H1 (cell line): Measurements from ENCODE around the gene NIFK. TPM values are rescaled to one million over a fixed set of nuclear protein-coding genes. Genes with fewer than 3 reads are reported as not detected.
A peak's percentile ranks its signal among the peaks of the same experiment; 100 is the strongest.

Experiments used
- CTCF ChIA-PET: fragments of 300-600 bp; sonication (Branson Sonifier 250); formaldehyde crosslinking; loops from one replicate; lab custom pipeline; 2021; ENCODE audit not compliant: partially characterized antibody; lab: Charles Lee
- POLR2A ChIA-PET: fragments of 300-600 bp; sonication (Branson Sonifier 250); formaldehyde crosslinking; loops from one replicate; lab custom pipeline; 2021; ENCODE audit warnings: inconsistent platforms; ENCODE audit not compliant: partially characterized antibody; lab: Charles Lee
- DNase-seq, 2 experiments: peaks; one replicate each; pipeline versions ENCODE4 v3.0.0 to v3.0.0-alpha.2; 2010 to 2022; ENCODE audit warnings: low spot score in 2 of 2, low read depth in 1 of 2, mixed read lengths in 1 of 2
- FAIRE-seq: peaks from 2 replicates; lab custom pipeline; 2011; peaks lifted over from hg19 to GRCh38; lab: Jason Lieb, UNC
- H2AFZ ChIP-seq: 2 replicates; pipeline ENCODE4 v1.8.1; 2012; ENCODE audit warnings: low read length, inconsistent platforms
- H2AK5ac ChIP-seq: 2 replicates; pipeline ENCODE4 v1.6.1; 2013; ENCODE audit warnings: low read depth, low read length
- H2BK120ac ChIP-seq: replicated peaks from 2 replicates; pipeline ENCODE3; 2013; ENCODE audit warnings: low read depth, low read length, inconsistent platforms
- H2BK12ac ChIP-seq: 2 replicates; pipeline ENCODE4 v1.6.1; 2013; ENCODE audit warnings: low read depth, low read length
- H2BK15ac ChIP-seq: 2 replicates; pipeline ENCODE4 v1.6.1; 2013; ENCODE audit warnings: low read length
- H2BK20ac ChIP-seq: 2 replicates; pipeline ENCODE4 v1.6.1; 2013; ENCODE audit warnings: low read length
- H2BK5ac ChIP-seq: 2 replicates; pipeline ENCODE4 v1.6.1; 2013; ENCODE audit warnings: low read depth, low read length
- H3K14ac ChIP-seq: 2 replicates; pipeline ENCODE4 v1.6.1; 2013; ENCODE audit warnings: inconsistent platforms; ENCODE audit not compliant: insufficient read length
- H3K18ac ChIP-seq: 2 replicates; pipeline ENCODE4 v1.6.1; 2013; ENCODE audit warnings: low read length; ENCODE audit errors: extremely low read depth
- H3K23ac ChIP-seq: 2 replicates; pipeline ENCODE4 v1.6.1; 2013; ENCODE audit warnings: inconsistent platforms; ENCODE audit not compliant: insufficient read length
- H3K23me2 ChIP-seq: 2 replicates; pipeline ENCODE4 v1.6.1; 2013; ENCODE audit warnings: low read depth, low read length
- H3K27ac ChIP-seq: 2 replicates; pipeline ENCODE4 v1.6.1; 2011; ENCODE audit warnings: low read depth, low read length, inconsistent platforms
- H3K27me3 ChIP-seq, 4 experiments: replicated peaks in 1 of 4; 1 replicate in 1 of 4; 2 replicates in 3 of 4; pipeline versions ENCODE4 v1.6.1 to v1.8.1; 2011 to 2013; ENCODE audit warnings: low read length in 3 of 4, mild to moderate bottlenecking in 3 of 4, inconsistent platforms in 2 of 4, mixed read lengths in 2 of 4, moderate library complexity in 1 of 4; ENCODE audit not compliant: control insufficient read depth in 3 of 4, insufficient read depth in 3 of 4; ENCODE audit errors: extremely low read depth in 1 of 4
- H3K36me3 ChIP-seq, 4 experiments: 2 replicates each; pipeline versions ENCODE4 v1.6.1 to v1.8.1; 2011 to 2013; ENCODE audit warnings: mild to moderate bottlenecking in 4 of 4, low read length in 3 of 4, moderate library complexity in 2 of 4, control low read depth in 1 of 4, inconsistent platforms in 1 of 4; ENCODE audit not compliant: insufficient read depth in 4 of 4, control insufficient read depth in 2 of 4
- H3K4ac ChIP-seq: replicated peaks from 2 replicates; pipeline ENCODE3; 2013; ENCODE audit warnings: low read length, low read depth, mixed read lengths, inconsistent platforms; ENCODE audit not compliant: insufficient read length
- H3K4me1 ChIP-seq, 4 experiments: replicated peaks in 1 of 4; 1 replicate in 1 of 4; 2 replicates in 3 of 4; pipeline versions ENCODE4 v1.6.1 to v1.8.1; 2011 to 2013; ENCODE audit warnings: low read length in 3 of 4, inconsistent platforms in 2 of 4, mixed read lengths in 1 of 4; ENCODE audit not compliant: insufficient read depth in 4 of 4, control insufficient read depth in 3 of 4
- H3K4me2 ChIP-seq, 2 experiments: 2 replicates each; pipeline versions ENCODE4 v1.6.1 to v1.8.1; 2011 to 2013; ENCODE audit warnings: low read depth in 2 of 2, low read length in 2 of 2, control low read depth in 1 of 2, inconsistent platforms in 1 of 2, mild to moderate bottlenecking in 1 of 2; ENCODE audit not compliant: insufficient read depth in 1 of 2
- H3K4me3 ChIP-seq, 4 experiments: fragments of 200-600, 300-600 bp in 1 of 4; sonication (generic), shearing (Covaris generic), sonication (Bioruptor Twin) in 1 of 4; 2 replicates each; pipeline versions ENCODE4 v1.5.1 to v1.8.1; 2011 to 2016; ENCODE audit warnings: low read length in 4 of 4, low read depth in 3 of 4, control low read depth in 2 of 4, inconsistent platforms in 2 of 4, mild to moderate bottlenecking in 2 of 4, mixed read lengths in 1 of 4, moderate library complexity in 1 of 4; ENCODE audit not compliant: insufficient read depth in 2 of 4; ENCODE audit errors: extremely low read depth in 1 of 4
- H3K56ac ChIP-seq: replicated peaks from 2 replicates; pipeline ENCODE3; 2013; ENCODE audit warnings: low read depth, mild to moderate bottlenecking, mixed read lengths, low read length, inconsistent platforms; ENCODE audit not compliant: insufficient read length
- H3K79me1 ChIP-seq: 2 replicates; pipeline ENCODE4 v1.6.1; 2013; ENCODE audit warnings: low read depth, low read length, control low read depth
- H3K79me2 ChIP-seq, 2 experiments: 2 replicates each; pipeline versions ENCODE4 v1.6.1 to v1.8.1; 2012 to 2013; ENCODE audit warnings: low read length in 2 of 2, mild to moderate bottlenecking in 2 of 2, inconsistent platforms in 1 of 2; ENCODE audit not compliant: insufficient read depth in 2 of 2, control insufficient read depth in 1 of 2
- H3K9ac ChIP-seq, 4 experiments: replicated peaks in 1 of 4; 1 replicate in 1 of 4; 2 replicates in 3 of 4; pipeline versions ENCODE4 v1.6.1 to v1.8.1; 2011 to 2013; ENCODE audit warnings: low read depth in 3 of 4, low read length in 3 of 4, control low read depth in 2 of 4, mild to moderate bottlenecking in 2 of 4, moderate library complexity in 2 of 4, inconsistent platforms in 1 of 4; ENCODE audit errors: extremely low read depth in 1 of 4
- H3K9me3 ChIP-seq, 2 experiments: 2 replicates each; pipeline versions ENCODE4 v1.6.1 to v1.8.1; 2012 to 2013; ENCODE audit warnings: mild to moderate bottlenecking in 2 of 2, moderate library complexity in 2 of 2, control low read depth in 1 of 2, inconsistent platforms in 1 of 2, low read depth in 1 of 2, low read length in 1 of 2, mixed read lengths in 1 of 2; ENCODE audit not compliant: insufficient read depth in 2 of 2
- H4K20me1 ChIP-seq, 2 experiments: replicated peaks in 1 of 2; 2 replicates each; pipeline versions ENCODE3 to v1.8.1; 2011 to 2013; ENCODE audit warnings: inconsistent platforms in 2 of 2, low read length in 2 of 2, mild to moderate bottlenecking in 1 of 2; ENCODE audit not compliant: insufficient read depth in 2 of 2, control insufficient read depth in 1 of 2
- H4K5ac ChIP-seq: 2 replicates; pipeline ENCODE4 v1.6.1; 2013; ENCODE audit warnings: low read length, low read depth, mixed read lengths, inconsistent platforms; ENCODE audit not compliant: insufficient read length
- H4K8ac ChIP-seq: 2 replicates; pipeline ENCODE4 v1.8.0; 2013; ENCODE audit warnings: mild to moderate bottlenecking, moderate library complexity, low read length, inconsistent platforms; ENCODE audit not compliant: insufficient read depth; ENCODE audit errors: extremely low read depth
- H4K91ac ChIP-seq: replicated peaks from 2 replicates; pipeline ENCODE3; 2013; ENCODE audit warnings: low read length, mixed read lengths, inconsistent platforms; ENCODE audit not compliant: insufficient read length
- BCL11A ChIP-seq, 2 experiments: IDR thresholded peaks; one replicate each; pipeline ENCODE4 v1.6.1; 2011; ENCODE audit warnings: low read depth in 2 of 2, low read length in 2 of 2, mild to moderate bottlenecking in 2 of 2
- CTCF ChIP-seq, 3 experiments: IDR thresholded peaks; 1 replicate in 2 of 3; 2 replicates in 1 of 3; pipeline versions ENCODE4 v1.5.1 to v1.6.1; 2011; ENCODE audit warnings: low read length in 3 of 3, mild to moderate bottlenecking in 3 of 3, inconsistent platforms in 2 of 3, low read depth in 1 of 3, moderate library complexity in 1 of 3; ENCODE audit not compliant: insufficient read depth in 1 of 3; ENCODE audit errors: control extremely low read depth in 1 of 3
- KDM1A ChIP-seq: fragments of 200-600, 300-600 bp; sonication (generic); IDR thresholded peaks from 2 replicates; pipeline ENCODE4 v1.7.1; 2016; ENCODE audit warnings: mild to moderate bottlenecking, low read length, borderline replicate concordance
- RAD21 ChIP-seq, 2 experiments: IDR thresholded peaks in 1 of 2; conservative IDR thresholded peaks in 1 of 2; 2 replicates each; pipeline ENCODE4 v1.6.1; 2011; ENCODE audit warnings: low read depth in 2 of 2, low read length in 2 of 2, improper control_type of control experiment in 1 of 2, inconsistent platforms in 1 of 2, mild to moderate bottlenecking in 1 of 2, moderate library complexity in 1 of 2
- SP1 ChIP-seq: IDR thresholded peaks from 2 replicates; pipeline ENCODE4 v1.6.1; 2011; ENCODE audit warnings: low read depth, low read length
- SRF ChIP-seq: IDR thresholded peaks from 2 replicates; pipeline ENCODE4 v1.6.1; 2011; ENCODE audit warnings: mild to moderate bottlenecking, low read depth, low read length, moderate library complexity
- WGBS, 2 experiments: shearing (Covaris generic) in 1 of 2; methylation state at CpG; one replicate each; pipeline versions ENCODE4 v1.1.6 to v1.1.7; 2013 to 2015; ENCODE audit warnings: low lambda C conversion rate in 2 of 2, mixed read lengths in 2 of 2, inconsistent platforms in 1 of 2, low coverage in 1 of 2, missing lambda C conversion rate in 1 of 2; ENCODE audit not compliant: insufficient replicate concordance in 2 of 2, insufficient coverage in 1 of 2, insufficient read length in 1 of 2; ENCODE audit errors: extremely low coverage in 1 of 2, missing lambda C conversion rate in 1 of 2; 5-methylcytosine and 5-hydroxymethylcytosine counted together
- polyA plus RNA-seq, 7 experiments: library from polyadenylated mRNA; depleted of rRNA in 3 of 7; stranded (reverse) in 5 of 7; unstranded in 2 of 7; fragments of >200 nt in 5 of 7; fragments of 200-250 nt in 2 of 7; gene quantifications; 1 replicate in 5 of 7; 2 replicates in 1 of 7; 4 replicates in 1 of 7; pipeline versions ENCODE4 v1.2.1 to v1.2.3, GENCODE V29; 2011 to 2013; ENCODE audit warnings: missing spikeins in 2 of 7, mixed read lengths in 2 of 7
- total RNA-seq: library from RNA; stranded (reverse); fragmentation: NEBNext Ultra II Directional; extraction: Animal tissue kit (Norgen Biotek cat#: 25700); gene quantifications from 2 replicates; pipeline ENCODE4 v1.2.1, GENCODE V29; 2021

Gene NIFK
- total and polyA plus RNA-seq, 2 of the 8 experiments (the other 6 are each of a cell fraction or from before 2014, with no cell fraction given): 24.4 to 117 TPM

- no peak overlapping the region for H3K4me2 ChIP-seq
- no peak overlapping the region for H3K9ac ChIP-seq
- H3K4ac ChIP-seq: no peak overlapping the region
- no peak overlapping the region for H2BK20ac ChIP-seq
- no peak overlapping the region for H3K4me3 ChIP-seq
- DNase-seq (no peak), FAIRE-seq (no peak)
- no peak overlapping the region for H2AK5ac ChIP-seq
- no peak overlapping the region for H4K91ac ChIP-seq
- H3K23me2 ChIP-seq: no peaks in the 10 kb centered on the region
- no peak overlapping the region for H2BK5ac ChIP-seq
- H2BK12ac ChIP-seq: no peak overlapping the region
- no peak overlapping the region for H3K23ac ChIP-seq
- peak; percentile 28 to 40; a peak in 2 of 4 replicates for TF ChIP-seq RAD21 (IDR thresholded peaks at IDR 0.05 in 1 of 2, conservative IDR thresholded peaks at IDR 0.05 in 1 of 2; ENCODE audit: low read depth in 2 of 2, low read length in 2 of 2)
- no peak for TF ChIP-seq SRF
- no peak for TF ChIP-seq KDM1A
- TF ChIP-seq BCL11A (IDR thresholded peaks at IDR 0.05; ENCODE audit: low read depth in 2 of 2, low read length in 2 of 2): no peak
- peak in 2 of 3 experiments; percentile 25 to 28; a peak in 2 of 4 replicates for TF ChIP-seq CTCF (IDR thresholded peaks at IDR 0.05; ENCODE audit: control extremely low read depth in 1 of 3, insufficient read depth in 1 of 3, low read depth in 1 of 3, low read length in 3 of 3)
- TF ChIP-seq SP1: no peak
- H3K9me3 ChIP-seq: no peaks in the 10 kb centered on the region
- H3K79me2 ChIP-seq: peaks cover 0 to 2% of the 10 kb centered on the region in 2 experiments; a peak in 1 of 4 replicates
- H4K20me1 ChIP-seq: no peaks in the 10 kb centered on the region
- H2BK120ac ChIP-seq: no peak overlapping the region
- no peak overlapping the region for H3K14ac ChIP-seq
- H3K36me3 ChIP-seq: no peaks in the 10 kb centered on the region
- H2BK15ac ChIP-seq: no peak overlapping the region
- H3K4me1 ChIP-seq: peaks cover 4 to 15% (median 10%) of the 10 kb centered on the region in 4 experiments
- 96% methylated on average over 4 of the region's 4 CpGs; no CpG with 5 or more reads in 1 of the 2 experiments for WGBS, 2 experiments
- no peak overlapping the region for H3K18ac ChIP-seq
- no peaks in the 10 kb centered on the region for H3K79me1 ChIP-seq
- H2AFZ ChIP-seq: no peak overlapping the region
- no peaks in the 10 kb centered on the region for H3K27me3 ChIP-seq
- H3K27ac ChIP-seq: no peak overlapping the region
- POLR2A ChIA-PET: interaction anchor here (1.1 to 2.6 kb wide), 5 partner anchors 8 to 287 kb away, joined by 3 to 15 read pairs (median 5); partner anchors contain the start of gene RNU4ATAC
- CTCF ChIA-PET: interaction anchor here (0.5 to 2.5 kb wide), 9 partner anchors 11 to 373 kb away, joined by 3 to 8 read pairs (median 4); partner anchors contain the start of gene RNU4ATAC
- H4K5ac ChIP-seq: no peak overlapping the region
- no peak overlapping the region for H3K56ac ChIP-seq
- H4K8ac ChIP-seq: no peak overlapping the region
These were observed 47.3 kb downstream of the NIFK start for GRCh38 chr2:121689356-121689755.
